ENCODE results near the gene DYNC1H1. TPM values are rescaled to one million over a fixed set of nuclear protein-coding genes. Genes with fewer than 3 reads are reported as not detected.

DYNC1H1 gene
- total and polyA plus RNA-seq, 2 donors (not counting 1 experiment from before 2014, with no cell fraction given), result 73.2 to 257 TPM

DNA sequence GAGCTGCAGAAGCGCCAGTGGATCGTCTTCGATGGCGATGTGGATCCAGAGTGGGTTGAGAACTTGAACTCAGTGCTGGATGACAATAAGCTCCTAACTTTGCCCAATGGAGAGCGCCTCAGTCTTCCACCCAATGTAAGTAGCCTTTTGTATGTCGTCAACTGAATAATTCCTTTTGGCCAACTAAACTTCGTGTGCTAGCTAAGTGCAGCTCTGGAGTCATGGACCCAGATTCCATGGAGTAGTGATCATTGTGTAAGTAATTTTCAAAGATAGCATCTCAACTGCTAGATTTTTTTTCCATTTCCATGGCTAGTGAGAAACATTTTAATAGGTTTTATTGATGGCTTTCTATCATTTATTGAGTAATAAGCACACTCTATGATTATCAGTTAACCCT lies 48.0 kb downstream of the DYNC1H1 start:
- no peaks in the 10 kb centered on the region for H3K9me3 Mint-ChIP-seq (ENCODE audit: insufficient read depth)
- CTCF ChIA-PET, result interaction anchor here (1.6 kb wide), 1 partner anchor 10 kb away, joined by 6 read pairs; no protein-coding TSS in a partner anchor
- no peak for TF ChIP-seq EZH2 (IDR thresholded peaks at IDR 0.05; ENCODE audit: borderline replicate concordance, insufficient read depth, low read depth, low read length, poor library complexity, severe bottlenecking)

DNA sequence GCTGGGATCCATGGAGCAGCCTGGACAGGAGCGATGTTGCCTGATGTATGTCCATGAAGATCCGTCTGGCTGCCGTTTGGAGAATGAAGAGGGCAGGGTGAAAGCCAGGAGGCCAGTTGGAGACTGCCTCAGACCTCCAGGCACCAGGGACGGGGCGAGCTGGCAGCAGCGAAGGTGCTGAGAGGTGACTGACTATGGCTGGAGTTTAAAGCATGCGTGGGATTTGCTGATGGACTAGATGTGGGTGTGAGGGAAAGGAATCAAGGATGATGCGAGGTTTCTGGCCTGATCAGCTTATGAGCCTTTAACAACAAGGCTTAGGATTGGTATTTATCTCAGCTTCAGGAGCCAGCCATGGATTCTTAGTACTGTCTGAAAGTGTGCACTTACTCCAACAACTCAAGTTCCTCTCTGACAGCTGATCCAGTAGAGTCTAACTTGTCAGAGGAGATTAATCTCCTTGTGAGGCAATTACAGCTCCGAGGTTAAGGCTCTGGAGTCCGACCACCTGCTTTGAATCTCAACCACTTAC lies 49.4 kb downstream of the DYNC1H1 start:
- Mint-ChIP-seq H3K9me3 (ENCODE audit: insufficient read depth) (no peaks in the 10 kb centered on the region), H3K4me3 (no peak overlapping the region), H3K27me3 (no peaks in the 10 kb centered on the region), H3K4me1 (no peaks in the 10 kb centered on the region), H3K27ac (no peak overlapping the region)
- ATAC-seq (ENCODE audit: low read depth), result no peak
- TF ChIP-seq EZH2 (IDR thresholded peaks at IDR 0.05; ENCODE audit: borderline replicate concordance, insufficient read depth, low read depth, low read length, poor library complexity, severe bottlenecking), result no peak
- TF ChIP-seq, protein P1, sequence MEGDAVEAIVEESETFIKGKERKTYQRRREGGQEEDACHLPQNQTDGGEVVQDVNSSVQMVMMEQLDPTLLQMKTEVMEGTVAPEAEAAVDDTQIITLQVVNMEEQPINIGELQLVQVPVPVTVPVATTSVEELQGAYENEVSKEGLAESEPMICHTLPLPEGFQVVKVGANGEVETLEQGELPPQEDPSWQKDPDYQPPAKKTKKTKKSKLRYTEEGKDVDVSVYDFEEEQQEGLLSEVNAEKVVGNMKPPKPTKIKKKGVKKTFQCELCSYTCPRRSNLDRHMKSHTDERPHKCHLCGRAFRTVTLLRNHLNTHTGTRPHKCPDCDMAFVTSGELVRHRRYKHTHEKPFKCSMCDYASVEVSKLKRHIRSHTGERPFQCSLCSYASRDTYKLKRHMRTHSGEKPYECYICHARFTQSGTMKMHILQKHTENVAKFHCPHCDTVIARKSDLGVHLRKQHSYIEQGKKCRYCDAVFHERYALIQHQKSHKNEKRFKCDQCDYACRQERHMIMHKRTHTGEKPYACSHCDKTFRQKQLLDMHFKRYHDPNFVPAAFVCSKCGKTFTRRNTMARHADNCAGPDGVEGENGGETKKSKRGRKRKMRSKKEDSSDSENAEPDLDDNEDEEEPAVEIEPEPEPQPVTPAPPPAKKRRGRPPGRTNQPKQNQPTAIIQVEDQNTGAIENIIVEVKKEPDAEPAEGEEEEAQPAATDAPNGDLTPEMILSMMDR (IDR thresholded peaks at IDR 0.05), result no peak
- H4K20me1 ChIP-seq (ENCODE audit: control insufficient read depth, insufficient read depth, low read length, poor library complexity, severe bottlenecking), result no peaks in the 10 kb centered on the region
- no peaks in the 10 kb centered on the region for H3K4me1 ChIP-seq (ENCODE audit: control insufficient read depth in 2 of 2, insufficient read depth in 2 of 2, low read length in 2 of 2)
- no peak overlapping the region for H3K27ac ChIP-seq (ENCODE audit: low read length in 2 of 2)
- ChIA-PET POLR2A (no interaction called here), CTCF (interaction anchor here (0.7 to 1.1 kb wide), 2 partner anchors 83 to 243 kb away, joined by 3 read pairs; no protein-coding TSS in a partner anchor)
- H3K9me3 ChIP-seq (ENCODE audit: control extremely low read depth in 1 of 3, control insufficient read depth in 2 of 3, insufficient read depth in 1 of 3, low read length in 2 of 3), result no peaks in the 10 kb centered on the region
- no peak overlapping the region for H3K9ac ChIP-seq (ENCODE audit: low read length)
- no peak overlapping the region for H2AFZ ChIP-seq (ENCODE audit: insufficient read depth, low read depth, low read length, poor library complexity, severe bottlenecking)
- no peak for DNase-seq
- no peak overlapping the region for H3K4me2 ChIP-seq (replicated peaks; ENCODE audit: low read depth, low read length, poor library complexity, severe bottlenecking)
- no peaks in the 10 kb centered on the region for H3K27me3 ChIP-seq (replicated peaks in 1 of 4; ENCODE audit: control extremely low read depth in 1 of 4, control insufficient read depth in 3 of 4, insufficient read depth in 4 of 4, low read length in 3 of 4)
- H3K36me3 ChIP-seq (replicated peaks in 1 of 2; ENCODE audit: control extremely low read depth in 1 of 2, control insufficient read depth in 1 of 2, extremely low read depth in 1 of 2, insufficient read depth in 2 of 2, low read length in 1 of 2), result peaks cover 1 to 93% of the 10 kb centered on the region in 2 experiments
- H3K4me3 ChIP-seq (ENCODE audit: control extremely low read depth in 1 of 5, extremely low read depth in 1 of 5, insufficient read depth in 1 of 5, low read depth in 2 of 5, low read length in 4 of 5), result no peak overlapping the region
- no peaks in the 10 kb centered on the region for H3K79me2 ChIP-seq (ENCODE audit: control insufficient read depth, insufficient read depth, low read length)
- WGBS (ENCODE audit: insufficient coverage), result 92% methylated on average over 10 of the region's 10 CpGs
- intact Hi-C loops (cut with micrococcal nuclease), result no loop called here

More for the DNA sequence above, 48.0 kb downstream of the DYNC1H1 start:
- no peak overlapping the region for H3K4me3 ChIP-seq (ENCODE audit: control extremely low read depth in 1 of 5, extremely low read depth in 1 of 5, insufficient read depth in 1 of 5, low read depth in 2 of 5, low read length in 4 of 5)
- H3K27ac ChIP-seq (ENCODE audit: low read length in 2 of 2), result no peak overlapping the region
- intact Hi-C loops (cut with micrococcal nuclease), result no loop called here
- WGBS (ENCODE audit: insufficient coverage), result 99% methylated on average over 5 of the region's 7 CpGs
- H3K79me2 ChIP-seq (ENCODE audit: control insufficient read depth, insufficient read depth, low read length), result no peaks in the 10 kb centered on the region
- Mint-ChIP-seq H3K4me3 (no peak overlapping the region), H3K27ac (no peak overlapping the region), H3K27me3 (no peaks in the 10 kb centered on the region), H3K4me1 (no peaks in the 10 kb centered on the region)
- peaks cover 1 to 95% of the 10 kb centered on the region in 2 experiments for H3K36me3 ChIP-seq (replicated peaks in 1 of 2; ENCODE audit: control extremely low read depth in 1 of 2, control insufficient read depth in 1 of 2, extremely low read depth in 1 of 2, insufficient read depth in 2 of 2, low read length in 1 of 2)
- POLR2A ChIA-PET, result no interaction called here
- H3K4me2 ChIP-seq (replicated peaks; ENCODE audit: low read depth, low read length, poor library complexity, severe bottlenecking), result no peak overlapping the region
- no peak overlapping the region for H2AFZ ChIP-seq (ENCODE audit: insufficient read depth, low read depth, low read length, poor library complexity, severe bottlenecking)
- no peaks in the 10 kb centered on the region for H3K9me3 ChIP-seq (ENCODE audit: control extremely low read depth in 1 of 3, control insufficient read depth in 2 of 3, insufficient read depth in 1 of 3, low read length in 2 of 3)
- DNase-seq, result no peak
- no peaks in the 10 kb centered on the region for H3K27me3 ChIP-seq (replicated peaks in 1 of 4; ENCODE audit: control extremely low read depth in 1 of 4, control insufficient read depth in 3 of 4, insufficient read depth in 4 of 4, low read length in 3 of 4)
- no peaks in the 10 kb centered on the region for H4K20me1 ChIP-seq (ENCODE audit: control insufficient read depth, insufficient read depth, low read length, poor library complexity, severe bottlenecking)
- ATAC-seq (ENCODE audit: low read depth), result no peak
- H3K4me1 ChIP-seq (ENCODE audit: control insufficient read depth in 2 of 2, insufficient read depth in 2 of 2, low read length in 2 of 2), result no peaks in the 10 kb centered on the region
- no peak overlapping the region for H3K9ac ChIP-seq (ENCODE audit: low read length)
